Activated CD8-positive, alpha-beta T cell treated with anti-CD3 and anti-CD28 coated beads for 36 hours (primary cell): ENCODE results near the gene DNAH8. TPM values are rescaled to one million over a fixed set of nuclear protein-coding genes. Genes with fewer than 3 reads are reported as not detected.

Experiments
- ATAC-seq: fragments of 200-7000 bp; cut with Tn5 transposase; one replicate; pipeline ENCODE4 v1.10.0; 2021; ENCODE audit warnings: mild to moderate bottlenecking, moderate library complexity
- CTCF ChIA-PET: fragments of 350-600 bp; sonication (Branson Sonifier 250); formaldehyde crosslinking; loops from one replicate; lab custom pipeline; 2021; ENCODE audit warnings: antibody characterized with exemption; lab: Charles Lee
- POLR2A ChIA-PET: fragments of 350-600 bp; sonication (Branson Sonifier 250); formaldehyde crosslinking; loops from one replicate; lab custom pipeline; 2021; ENCODE audit warnings: antibody characterized with exemption; lab: Charles Lee
- DNase-seq: peaks from one replicate; pipeline ENCODE4 v3.0.0-alpha.2; 2020
- H3K27ac Mint-ChIP-seq: one replicate; pipeline ENCODE4 v1.8.0; 2021; ENCODE audit warnings: mild to moderate bottlenecking, mixed read lengths
- H3K27me3 Mint-ChIP-seq: one replicate; pipeline ENCODE4 v1.8.0; 2021; ENCODE audit warnings: mixed read lengths
- H3K36me3 Mint-ChIP-seq: one replicate; pipeline ENCODE4 v1.8.0; 2021; ENCODE audit warnings: low read depth, mixed read lengths
- H3K4me1 Mint-ChIP-seq: one replicate; pipeline ENCODE4 v1.8.0; 2021; ENCODE audit warnings: low read depth, mixed read lengths
- H3K4me3 Mint-ChIP-seq: one replicate; pipeline ENCODE4 v1.8.0; 2021; ENCODE audit warnings: mild to moderate bottlenecking, moderate library complexity, mixed read lengths
- H3K9me3 Mint-ChIP-seq: one replicate; pipeline ENCODE4 v1.8.0; 2021; ENCODE audit warnings: mixed read lengths
- CTCF ChIP-seq: fragments of 200-600 bp; IDR thresholded peaks from one replicate; pipeline ENCODE4 v1.8.0; 2022; ENCODE audit warnings: antibody characterized with exemption, mild to moderate bottlenecking
- intact Hi-C: fragments of 100-400 bp; cut with micrococcal nuclease; formaldehyde crosslinking; loops from one replicate; pipeline ENCODE4 v1.10.0; 2022
- total RNA-seq, 2 experiments: library from RNA; stranded (reverse); gene quantifications; one replicate each; pipeline ENCODE4 v1.2.3, GENCODE V29; 2021

Gene DNAH8
- total RNA-seq, 2 experiments from 2014 or later, result not detected

GRCh38 chr6:39062014-39062740 lies 347.1 kb downstream of the DNAH8 start:
- TF ChIP-seq CTCF, result no peak
- intact Hi-C loops, result no loop called here

GRCh38 chr6:39063526-39063925 lies 348.4 kb downstream of the DNAH8 start:
- Mint-ChIP-seq H3K9me3 (no peaks in the 10 kb centered on the region), H3K27ac (no peak overlapping the region), H3K27me3 (peaks cover 12% of the 10 kb centered on the region), H3K36me3 (no peaks in the 10 kb centered on the region), H3K4me3 (no peak overlapping the region), H3K4me1 (no peaks in the 10 kb centered on the region)
- TF ChIP-seq CTCF, result no peak
- DNase-seq, result no peak
- ChIA-PET CTCF (no interaction called here), POLR2A (no interaction called here)
- no peak for ATAC-seq
- intact Hi-C loops, result no loop called here

More at GRCh38 chr6:39062014-39062740, 347.1 kb downstream of the DNAH8 start:
- DNase-seq (no peak), ATAC-seq (no peak)
- H3K27me3 Mint-ChIP-seq, result peaks cover 14% of the 10 kb centered on the region
- H3K4me3 Mint-ChIP-seq, result no peak overlapping the region
- POLR2A ChIA-PET, result interaction anchor here (0.9 to 1.4 kb wide), 2 partner anchors 14 to 49 kb away, joined by 3 to 4 read pairs; no protein-coding TSS in a partner anchor
- H3K9me3 Mint-ChIP-seq, result no peaks in the 10 kb centered on the region
- no peak overlapping the region for H3K27ac Mint-ChIP-seq
- no peaks in the 10 kb centered on the region for H3K36me3 Mint-ChIP-seq
- no peaks in the 10 kb centered on the region for H3K4me1 Mint-ChIP-seq
- CTCF ChIA-PET, result interaction anchor here (1.0 to 1.5 kb wide), 3 partner anchors 31 to 103 kb away, joined by 3 read pairs; no protein-coding TSS in a partner anchor

GRCh38 chr6:39065561-39065960 lies 350.4 kb downstream of the DNAH8 start:
- no peaks in the 10 kb centered on the region for H3K36me3 Mint-ChIP-seq
- no peak overlapping the region for H3K27ac Mint-ChIP-seq
- no peaks in the 10 kb centered on the region for H3K9me3 Mint-ChIP-seq
- TF ChIP-seq CTCF, result no peak
- intact Hi-C loops, result no loop called here
- ChIA-PET CTCF (interaction anchor here (0.9 kb wide), 1 partner anchor 10 kb away, joined by 3 read pairs; no protein-coding TSS in a partner anchor), POLR2A (interaction anchor here (1.0 kb wide), 1 partner anchor 10 kb away, joined by 3 read pairs; no protein-coding TSS in a partner anchor)
- DNase-seq, result no peak
- no peak for ATAC-seq
- no peaks in the 10 kb centered on the region for H3K4me1 Mint-ChIP-seq
- peaks cover 17% of the 10 kb centered on the region for H3K27me3 Mint-ChIP-seq
- no peak overlapping the region for H3K4me3 Mint-ChIP-seq

GRCh38 chr6:39068391-39068790 lies 353.3 kb downstream of the DNAH8 start:
- Mint-ChIP-seq H3K4me3 (no peak overlapping the region), H3K9me3 (no peaks in the 10 kb centered on the region), H3K27ac (no peak overlapping the region), H3K27me3 (peaks cover 15% of the 10 kb centered on the region), H3K4me1 (no peaks in the 10 kb centered on the region), H3K36me3 (no peaks in the 10 kb centered on the region)
- POLR2A ChIA-PET, result interaction anchor here (0.6 kb wide), 1 partner anchor 58 kb away, joined by 3 read pairs; no protein-coding TSS in a partner anchor
- CTCF ChIA-PET, result no interaction called here
- no peak for ATAC-seq
- intact Hi-C loops, result no loop called here
- no peak for DNase-seq
- TF ChIP-seq CTCF, result no peak

- CTCF ChIA-PET, result no interaction called here
- Mint-ChIP-seq H3K4me1 (peaks cover 9% of the 10 kb centered on the region), H3K9me3 (no peaks in the 10 kb centered on the region), H3K36me3 (no peaks in the 10 kb centered on the region), H3K27me3 (peaks cover 13% of the 10 kb centered on the region), H3K4me3 (no peak overlapping the region), H3K27ac (no peak overlapping the region)
- ATAC-seq (no peak), DNase-seq (no peak)
- POLR2A ChIA-PET, result no interaction called here
- intact Hi-C loops, result no loop called here
- TF ChIP-seq CTCF, result no peak
Measured at GRCh38 chr6:39072830-39073229, 357.7 kb downstream of the DNAH8 start.
